NCI-H128 (cell line): ENCODE measurements around the gene CARM1.

ENCODE experiments used
- DNase-seq: peaks from one replicate; lab custom pipeline; 2025; ENCODE audit not compliant: unreplicated experiment; lab: John Stamatoyannopoulos, UW

Gene CARM1

GRCh38 chr19:10968527-10969135 is 97.3 kb downstream of the CARM1 start:
- no peak for DNase-seq

- no peak for DNase-seq
Measured at GRCh38 chr19:10971107-10971726, 99.9 kb downstream of the CARM1 start.
